B cell (primary cell): ENCODE measurements around the gene FAM227A. TPM values are rescaled to one million over a fixed set of nuclear protein-coding genes. Genes with fewer than 3 reads are reported as not detected.
"Not testable (repeated sequence)": the region's sequence is repeated elsewhere in the genome, so short reads cannot be mapped to it uniquely, and the experiment has no call there.

Experiments
- ATAC-seq: fragments of 200-7000 bp; cut with Tn5 transposase; one replicate; pipeline ENCODE4 v1.10.0; 2021; ENCODE audit warnings: low read depth, mild to moderate bottlenecking, moderate number of reproducible peaks, moderate library complexity
- CTCF ChIA-PET: fragments of 350-600 bp; sonication (Branson Sonifier 250); formaldehyde crosslinking; loops from one replicate; lab custom pipeline; 2021; ENCODE audit warnings: antibody characterized with exemption, inconsistent platforms; lab: Charles Lee
- POLR2A ChIA-PET: fragments of 350-600 bp; sonication (Branson Sonifier 250); formaldehyde crosslinking; loops from one replicate; lab custom pipeline; 2021; ENCODE audit warnings: antibody characterized with exemption; lab: Charles Lee
- DNase-seq: peaks from one replicate; pipeline ENCODE4 v3.0.0; 2013
- H2AFZ ChIP-seq: 2 replicates; pipeline ENCODE4 v1.6.1; 2012; ENCODE audit warnings: mild to moderate bottlenecking, low read depth, low read length; ENCODE audit not compliant: insufficient read depth, poor library complexity, severe bottlenecking
- H3K27ac ChIP-seq, 2 donors: 1 replicate in 1 of 2; 2 replicates in 1 of 2; pipeline ENCODE4 v1.5.1; 2012 to 2013; ENCODE audit warnings: low read length in 2 of 2, mild to moderate bottlenecking in 2 of 2, moderate library complexity in 1 of 2
- H3K27me3 ChIP-seq, 4 experiments: fragments of 200-600 bp in 1 of 4; sonication (generic) in 1 of 4; replicated peaks in 1 of 4; 1 replicate in 2 of 4; 2 replicates in 2 of 4; pipeline versions ENCODE4 v1.6.1 to v1.7.0; 2013 to 2016; ENCODE audit warnings: low read length in 3 of 4, mild to moderate bottlenecking in 2 of 4, mixed read lengths in 1 of 4, moderate library complexity in 1 of 4; ENCODE audit not compliant: insufficient read depth in 4 of 4, control insufficient read depth in 3 of 4; ENCODE audit errors: control extremely low read depth in 1 of 4
- H3K36me3 ChIP-seq, 2 experiments: replicated peaks in 1 of 2; 1 replicate in 1 of 2; 2 replicates in 1 of 2; pipeline versions ENCODE4 v1.6.1 to v1.7.1; 2013; ENCODE audit warnings: low read length in 1 of 2; ENCODE audit not compliant: insufficient read depth in 2 of 2, control insufficient read depth in 1 of 2; ENCODE audit errors: control extremely low read depth in 1 of 2, extremely low read depth in 1 of 2
- H3K4me1 ChIP-seq, 2 donors: fragments of 200-600 bp in 1 of 2; sonication (generic) in 1 of 2; 1 replicate in 1 of 2; 2 replicates in 1 of 2; pipeline versions ENCODE4 v1.5.1 to v1.6.1; 2013 to 2017; ENCODE audit warnings: low read length in 2 of 2; ENCODE audit not compliant: control insufficient read depth in 2 of 2, insufficient read depth in 2 of 2
- H3K4me2 ChIP-seq: replicated peaks from 2 replicates; pipeline ENCODE3; 2012; ENCODE audit warnings: mild to moderate bottlenecking, low read depth, low read length; ENCODE audit not compliant: poor library complexity, severe bottlenecking
- H3K4me3 ChIP-seq, 5 experiments: fragments of 200-600 bp in 1 of 5; sonication (generic) in 1 of 5; 1 replicate in 3 of 5; 2 replicates in 2 of 5; pipeline versions ENCODE4 v1.5.1 to v1.7.0; 2011 to 2016; ENCODE audit warnings: low read length in 4 of 5, mild to moderate bottlenecking in 4 of 5, low read depth in 2 of 5, control low read depth in 1 of 5, moderate library complexity in 1 of 5; ENCODE audit not compliant: insufficient read depth in 1 of 5; ENCODE audit errors: control extremely low read depth in 1 of 5, extremely low read depth in 1 of 5
- H3K79me2 ChIP-seq: fragments of 200-600 bp; sonication (generic); one replicate; pipeline ENCODE4 v1.6.0; 2016; ENCODE audit warnings: low read length; ENCODE audit not compliant: control insufficient read depth, insufficient read depth
- H3K9ac ChIP-seq: fragments of 200-600 bp; sonication (generic); 2 replicates; pipeline ENCODE4 v1.6.1; 2017; ENCODE audit warnings: mild to moderate bottlenecking, low read length, moderate library complexity
- H3K9me3 ChIP-seq, 3 donors: one replicate each; pipeline versions ENCODE4 v1.6.1 to v1.7.1; 2013; ENCODE audit warnings: low read length in 2 of 3; ENCODE audit not compliant: control insufficient read depth in 2 of 3, insufficient read depth in 1 of 3; ENCODE audit errors: control extremely low read depth in 1 of 3
- H4K20me1 ChIP-seq: 2 replicates; pipeline ENCODE4 v1.6.0; 2012; ENCODE audit warnings: mild to moderate bottlenecking, low read length; ENCODE audit not compliant: insufficient read depth, control insufficient read depth, poor library complexity, severe bottlenecking
- H3K27ac Mint-ChIP-seq: one replicate; pipeline ENCODE4 v1.8.0; 2021; ENCODE audit warnings: mixed read lengths
- H3K27me3 Mint-ChIP-seq: one replicate; pipeline ENCODE4 v1.8.0; 2021; ENCODE audit warnings: mixed read lengths
- H3K4me1 Mint-ChIP-seq: one replicate; pipeline ENCODE4 v1.8.0; 2021; ENCODE audit warnings: mixed read lengths
- H3K4me3 Mint-ChIP-seq: one replicate; pipeline ENCODE4 v1.8.0; 2021; ENCODE audit warnings: mixed read lengths
- H3K9me3 Mint-ChIP-seq: one replicate; pipeline ENCODE4 v1.8.0; 2022; ENCODE audit warnings: mixed read lengths; ENCODE audit not compliant: insufficient read depth
- EZH2 ChIP-seq: IDR thresholded peaks from 2 replicates; pipeline ENCODE4 v1.6.1; 2012; ENCODE audit warnings: borderline replicate concordance, low read depth, mild to moderate bottlenecking, moderate library complexity, low read length; ENCODE audit not compliant: insufficient read depth, poor library complexity, severe bottlenecking
- WGBS: methylation state at CpG from one replicate; pipeline ENCODE4 v1.1.5; 2013; ENCODE audit warnings: missing lambda C conversion rate; ENCODE audit not compliant: insufficient coverage; 5-methylcytosine and 5-hydroxymethylcytosine counted together
- intact Hi-C: fragments of 100-400 bp; cut with micrococcal nuclease; formaldehyde crosslinking; loops from one replicate; pipeline ENCODE4 v1.10.0; 2022
- polyA plus RNA-seq: library from polyadenylated mRNA; depleted of rRNA; stranded (reverse); fragments of >200 nt; gene quantifications from 2 replicates; pipeline ENCODE4 v1.2.3, GENCODE V29; 2012
- total RNA-seq, 2 donors: library from RNA; stranded (reverse); fragments of 120-200 nt in 1 of 2; gene quantifications; 1 replicate in 1 of 2; 2 replicates in 1 of 2; pipeline versions ENCODE4 v1.2.3 to v1.2.4, GENCODE V29; 2013 to 2022
- TF ChIP-seq, protein P1 (sequence below): fragments of 200-600 bp; IDR thresholded peaks from one replicate; pipeline ENCODE4 v1.8.0; 2022; ENCODE audit warnings: antibody characterized with exemption, mild to moderate bottlenecking

FAM227A gene
- total and polyA plus RNA-seq, 2 donors (not counting 1 experiment from before 2014, with no cell fraction given): 0.04 to 0.57 TPM

DNA sequence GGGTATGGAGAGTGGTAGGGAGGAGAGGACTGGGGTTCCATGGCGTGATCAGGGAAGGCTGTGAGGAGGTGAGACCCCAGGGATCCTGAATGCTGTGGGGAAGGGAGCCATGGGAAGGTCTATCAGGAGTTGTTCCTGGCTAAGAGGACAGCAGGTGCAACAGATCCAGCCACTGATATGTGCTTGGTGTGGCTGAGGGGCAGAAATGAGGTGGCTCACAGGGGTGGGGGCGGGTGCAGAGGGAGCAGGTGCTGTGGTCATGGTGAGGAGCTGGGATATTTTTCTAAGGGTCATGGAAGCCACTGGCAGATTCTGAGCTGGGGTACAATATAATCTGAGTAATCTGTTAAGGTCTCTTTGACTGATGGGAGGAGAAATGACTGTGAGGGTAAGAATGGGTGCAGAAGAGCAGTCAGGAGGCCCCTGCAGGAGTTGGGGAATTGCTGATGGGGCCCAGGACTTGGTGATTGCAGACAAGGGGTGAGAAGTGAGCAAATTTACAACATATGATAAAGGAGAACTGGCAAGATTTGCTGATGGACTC lies 54.9 kb downstream of the FAM227A start:
- Histone ChIP-seq H3K4me2 (no peak overlapping the region), H4K20me1 (no peaks in the 10 kb centered on the region), H3K36me3 (no peaks in the 10 kb centered on the region), H3K27ac (no peak overlapping the region), H3K4me1 (no peaks in the 10 kb centered on the region), H3K4me3 (no peak overlapping the region), H3K9me3 (no peaks in the 10 kb centered on the region), H2AFZ (no peak overlapping the region), H3K79me2 (no peaks in the 10 kb centered on the region), H3K27me3 (no peaks in the 10 kb centered on the region), H3K9ac (no peak overlapping the region)
- CTCF ChIA-PET: no interaction called here
- H3K4me3 Mint-ChIP-seq: no peak overlapping the region
- POLR2A ChIA-PET: no interaction called here
- ATAC-seq (no peak), DNase-seq (no peak)
- no peaks in the 10 kb centered on the region for H3K9me3 Mint-ChIP-seq
- WGBS: 90% methylated on average over 2 of the region's 2 CpGs
- no peaks in the 10 kb centered on the region for H3K4me1 Mint-ChIP-seq
- peaks cover 28% of the 10 kb centered on the region for H3K27me3 Mint-ChIP-seq
- intact Hi-C loops: no loop called here
- no peak for TF ChIP-seq EZH2
- H3K27ac Mint-ChIP-seq: no peak overlapping the region

DNA sequence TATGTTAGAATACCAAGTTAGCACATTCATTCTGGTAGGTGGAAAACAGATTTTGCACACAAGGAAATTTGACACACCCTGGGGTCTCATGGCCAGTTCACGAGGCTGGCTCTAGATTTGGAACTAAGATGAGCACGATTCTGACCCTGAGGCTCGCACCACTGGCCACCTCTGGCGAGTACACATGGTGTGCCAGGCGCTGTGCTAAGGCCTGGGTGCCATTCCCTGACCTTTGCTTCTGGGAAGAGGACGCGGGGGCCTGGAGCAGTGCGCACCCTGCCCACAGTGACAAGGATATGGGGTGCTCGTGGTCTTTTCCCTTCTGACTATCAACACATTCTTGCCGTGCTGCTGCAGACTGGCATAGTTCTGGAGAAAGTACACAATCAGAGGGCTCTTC lies 56.7 kb downstream of the FAM227A start:
- intact Hi-C loops: no loop called here
- POLR2A ChIA-PET: no interaction called here

DNA sequence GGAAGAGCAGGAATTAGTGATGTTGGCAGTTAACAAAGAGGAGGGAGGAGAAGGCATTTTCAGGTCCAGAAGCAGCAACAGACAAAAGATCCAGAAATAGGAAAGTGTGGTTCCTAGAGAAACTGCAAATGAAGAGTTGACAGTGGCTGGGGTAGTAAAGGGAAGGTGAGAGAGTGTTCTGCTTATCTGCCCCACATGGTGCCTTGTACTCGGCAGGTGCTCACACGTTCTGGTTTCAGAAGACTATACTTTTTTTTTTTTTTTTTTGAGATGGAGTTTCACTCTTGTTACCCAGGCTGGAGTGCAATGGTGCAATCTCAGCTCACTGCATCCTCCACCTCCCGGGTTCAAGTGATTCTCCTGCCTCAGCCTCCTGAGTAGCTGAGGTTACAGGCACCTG lies 73.3 kb downstream of the FAM227A start:
- H2AFZ ChIP-seq, H3K4me3 Mint-ChIP-seq, H3K4me2 ChIP-seq, H3K4me1 ChIP-seq, DNase-seq, H3K9me3 ChIP-seq, H3K9me3 Mint-ChIP-seq, H3K79me2 ChIP-seq, H4K20me1 ChIP-seq, H3K36me3 ChIP-seq, POLR2A ChIA-PET, H3K27ac ChIP-seq, H3K4me1 Mint-ChIP-seq, ATAC-seq, H3K27me3 ChIP-seq, H3K4me3 ChIP-seq, H3K9ac ChIP-seq, H3K27ac Mint-ChIP-seq, intact Hi-C loops, CTCF ChIA-PET: not testable (repeated sequence)
- peaks cover 24% of the 10 kb centered on the region for H3K27me3 Mint-ChIP-seq
- WGBS: 60% methylated on average over 1 of the region's 3 CpGs

More for the DNA sequence above, 56.7 kb downstream of the FAM227A start:
- H3K27ac Mint-ChIP-seq: no peak overlapping the region
- Histone ChIP-seq H3K9ac (no peak overlapping the region), H3K4me3 (no peak overlapping the region), H3K4me2 (no peak overlapping the region), H2AFZ (no peak overlapping the region), H3K9me3 (no peaks in the 10 kb centered on the region), H3K36me3 (no peaks in the 10 kb centered on the region), H3K27me3 (no peaks in the 10 kb centered on the region), H3K27ac (no peak overlapping the region), H3K4me1 (no peaks in the 10 kb centered on the region), H3K79me2 (no peaks in the 10 kb centered on the region), H4K20me1 (no peaks in the 10 kb centered on the region)
- CTCF ChIA-PET: no interaction called here
- no peak for DNase-seq
- no peak for ATAC-seq
- H3K4me1 Mint-ChIP-seq: no peaks in the 10 kb centered on the region
- no peaks in the 10 kb centered on the region for H3K9me3 Mint-ChIP-seq
- TF ChIP-seq, protein P1, sequence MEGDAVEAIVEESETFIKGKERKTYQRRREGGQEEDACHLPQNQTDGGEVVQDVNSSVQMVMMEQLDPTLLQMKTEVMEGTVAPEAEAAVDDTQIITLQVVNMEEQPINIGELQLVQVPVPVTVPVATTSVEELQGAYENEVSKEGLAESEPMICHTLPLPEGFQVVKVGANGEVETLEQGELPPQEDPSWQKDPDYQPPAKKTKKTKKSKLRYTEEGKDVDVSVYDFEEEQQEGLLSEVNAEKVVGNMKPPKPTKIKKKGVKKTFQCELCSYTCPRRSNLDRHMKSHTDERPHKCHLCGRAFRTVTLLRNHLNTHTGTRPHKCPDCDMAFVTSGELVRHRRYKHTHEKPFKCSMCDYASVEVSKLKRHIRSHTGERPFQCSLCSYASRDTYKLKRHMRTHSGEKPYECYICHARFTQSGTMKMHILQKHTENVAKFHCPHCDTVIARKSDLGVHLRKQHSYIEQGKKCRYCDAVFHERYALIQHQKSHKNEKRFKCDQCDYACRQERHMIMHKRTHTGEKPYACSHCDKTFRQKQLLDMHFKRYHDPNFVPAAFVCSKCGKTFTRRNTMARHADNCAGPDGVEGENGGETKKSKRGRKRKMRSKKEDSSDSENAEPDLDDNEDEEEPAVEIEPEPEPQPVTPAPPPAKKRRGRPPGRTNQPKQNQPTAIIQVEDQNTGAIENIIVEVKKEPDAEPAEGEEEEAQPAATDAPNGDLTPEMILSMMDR: no peak
- no peak for TF ChIP-seq EZH2
- H3K27me3 Mint-ChIP-seq: peaks cover 36% of the 10 kb centered on the region
- no peak overlapping the region for H3K4me3 Mint-ChIP-seq
- WGBS: 92% methylated on average over 8 of the region's 10 CpGs
